Peyer's patch (tissue), 4 donors: ENCODE results near the gene MTUS2. TPM values are rescaled to one million over a fixed set of nuclear protein-coding genes. Genes with fewer than 3 reads are reported as not detected.

ENCODE experiments used
- DNase-seq, 3 donors: peaks; one replicate each; pipeline ENCODE4 v3.0.0-alpha.2; 2017 to 2019
- H3K27ac ChIP-seq, 4 donors: fragments of 200-600 bp; sonication (generic); one replicate each; pipeline ENCODE4 v1.5.1; 2016 to 2019
- H3K27me3 ChIP-seq, 2 donors: fragments of 200-600 bp; sonication (generic); one replicate each; pipeline ENCODE4 v1.5.1; 2019
- H3K36me3 ChIP-seq, 3 donors: fragments of 200-600 bp; sonication (generic); one replicate each; pipeline ENCODE4 v1.5.1; 2016 to 2019
- H3K4me1 ChIP-seq, 4 donors: fragments of 200-600 bp; sonication (generic); one replicate each; pipeline ENCODE4 v1.5.1; 2016 to 2019
- H3K4me3 ChIP-seq, 4 donors: fragments of 200-600 bp; sonication (generic); 1 replicate in 3 of 4; 2 replicates in 1 of 4; pipeline ENCODE4 v1.5.1; 2016 to 2019; ENCODE audit warnings: mild to moderate bottlenecking in 1 of 4
- H3K9me3 ChIP-seq, 4 donors: fragments of 200-600 bp; sonication (generic); one replicate each; pipeline ENCODE4 v1.5.1; 2016 to 2019; ENCODE audit warnings: mild to moderate bottlenecking in 1 of 4
- CTCF ChIP-seq, 6 experiments: fragments of 450-650 bp in 4 of 6; fragments of 200-600 bp in 2 of 6; sonication (generic) in 1 of 6; IDR thresholded peaks; one replicate each; pipeline ENCODE4 v1.5.1; 2017 to 2019; ENCODE audit warnings: antibody characterized with exemption in 6 of 6, mild to moderate bottlenecking in 3 of 6, moderate library complexity in 1 of 6
- POLR2A ChIP-seq, 2 donors: fragments of 450-650 bp; IDR thresholded peaks; one replicate each; pipeline ENCODE4 v1.5.1; 2017; ENCODE audit warnings: antibody characterized with exemption in 2 of 2, mild to moderate bottlenecking in 2 of 2, moderate library complexity in 2 of 2
- total RNA-seq, 4 donors: library from RNA; depleted of rRNA; stranded (reverse); fragments of >200 nt; gene quantifications; one replicate each; pipeline ENCODE4 v1.1.0, GENCODE V29; 2016

MTUS2 gene
- total RNA-seq, 4 donors from 2014 or later: 0.13 to 0.28 (median 0.18) TPM; not detected in 1

GRCh38 chr13:29255567-29255966 lies 435.4 kb downstream of the MTUS2 start:
- Histone ChIP-seq H3K9me3 (no peaks in the 10 kb centered on the region), H3K4me1 (no peaks in the 10 kb centered on the region), H3K4me3 (no peak overlapping the region), H3K36me3 (no peaks in the 10 kb centered on the region), H3K27me3 (no peaks in the 10 kb centered on the region), H3K27ac (no peak overlapping the region)
- TF ChIP-seq CTCF (IDR thresholded peaks at IDR 0.05) (no peak), POLR2A (IDR thresholded peaks at IDR 0.05) (no peak)
- no peak for DNase-seq

GRCh38 chr13:29260684-29261083 lies 440.5 kb downstream of the MTUS2 start:
- no peaks in the 10 kb centered on the region for H3K4me1 ChIP-seq
- no peak for DNase-seq

GRCh38 chr13:29266261-29266660 lies 446.1 kb downstream of the MTUS2 start:
- Histone ChIP-seq H3K27ac (no peak overlapping the region), H3K36me3 (no peaks in the 10 kb centered on the region), H3K4me3 (no peak overlapping the region), H3K9me3 (no peaks in the 10 kb centered on the region), H3K4me1 (no peaks in the 10 kb centered on the region), H3K27me3 (no peaks in the 10 kb centered on the region)
- no peak for DNase-seq
- no peak for TF ChIP-seq CTCF (IDR thresholded peaks at IDR 0.05)
- no peak for TF ChIP-seq POLR2A (IDR thresholded peaks at IDR 0.05)

More at GRCh38 chr13:29260684-29261083, 440.5 kb downstream of the MTUS2 start:
- Histone ChIP-seq H3K4me3 (no peak overlapping the region), H3K9me3 (no peaks in the 10 kb centered on the region), H3K27ac (no peak overlapping the region), H3K36me3 (no peaks in the 10 kb centered on the region), H3K27me3 (no peaks in the 10 kb centered on the region)
- TF ChIP-seq POLR2A (IDR thresholded peaks at IDR 0.05) (no peak), CTCF (IDR thresholded peaks at IDR 0.05) (no peak)

DNA sequence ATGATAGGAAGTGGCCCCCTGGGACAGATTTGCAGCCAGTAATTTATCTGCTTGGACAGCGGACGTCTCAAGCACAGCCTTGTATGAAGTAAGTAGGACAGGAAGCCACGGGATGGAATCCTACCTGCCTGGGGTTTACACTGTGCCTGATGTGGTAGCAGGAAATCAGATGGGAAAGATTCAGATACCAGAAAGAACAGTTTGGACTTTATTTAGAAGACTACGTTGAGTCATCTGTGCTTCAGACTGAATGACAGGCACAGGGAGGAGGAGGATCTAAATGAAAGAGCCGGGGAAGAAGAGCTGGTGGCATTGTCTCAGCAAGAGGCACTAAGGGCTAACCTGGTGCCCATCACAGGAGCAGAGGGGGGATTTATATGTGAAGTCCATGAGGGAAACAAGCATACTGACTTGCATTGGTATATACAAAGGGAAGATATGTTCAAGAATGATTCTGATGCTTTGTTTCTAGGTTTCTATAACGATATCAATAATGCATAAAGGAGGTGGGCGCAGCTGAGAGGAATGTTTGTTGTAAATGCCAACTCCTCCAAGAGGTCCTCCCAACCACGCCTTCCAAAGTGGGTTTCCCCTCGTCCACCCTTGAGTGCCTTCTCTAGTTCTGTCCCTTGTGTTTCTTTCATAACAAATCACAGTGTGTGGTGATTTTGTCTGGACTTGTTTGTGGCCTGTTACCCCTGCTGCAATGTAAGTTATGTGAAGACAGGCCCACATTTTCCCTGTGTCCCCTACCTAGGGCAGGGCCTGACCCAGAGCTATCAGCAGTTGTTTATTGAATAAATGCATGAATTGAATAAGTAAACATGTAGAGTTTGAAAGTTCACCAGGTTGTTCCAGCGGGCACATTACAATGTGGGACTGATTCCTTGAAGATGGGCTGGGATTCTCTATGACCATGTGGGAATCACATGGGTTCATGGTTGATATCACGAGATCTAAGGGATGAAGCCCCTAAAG lies 446.9 kb downstream of the MTUS2 start:
- H3K9me3 ChIP-seq: no peaks in the 10 kb centered on the region
- H3K27me3 ChIP-seq: no peaks in the 10 kb centered on the region
- H3K36me3 ChIP-seq: no peaks in the 10 kb centered on the region
- no peaks in the 10 kb centered on the region for H3K4me1 ChIP-seq
- TF ChIP-seq POLR2A (IDR thresholded peaks at IDR 0.05): no peak
- DNase-seq: no peak
- H3K4me3 ChIP-seq: no peak overlapping the region
- no peak overlapping the region for H3K27ac ChIP-seq

DNA sequence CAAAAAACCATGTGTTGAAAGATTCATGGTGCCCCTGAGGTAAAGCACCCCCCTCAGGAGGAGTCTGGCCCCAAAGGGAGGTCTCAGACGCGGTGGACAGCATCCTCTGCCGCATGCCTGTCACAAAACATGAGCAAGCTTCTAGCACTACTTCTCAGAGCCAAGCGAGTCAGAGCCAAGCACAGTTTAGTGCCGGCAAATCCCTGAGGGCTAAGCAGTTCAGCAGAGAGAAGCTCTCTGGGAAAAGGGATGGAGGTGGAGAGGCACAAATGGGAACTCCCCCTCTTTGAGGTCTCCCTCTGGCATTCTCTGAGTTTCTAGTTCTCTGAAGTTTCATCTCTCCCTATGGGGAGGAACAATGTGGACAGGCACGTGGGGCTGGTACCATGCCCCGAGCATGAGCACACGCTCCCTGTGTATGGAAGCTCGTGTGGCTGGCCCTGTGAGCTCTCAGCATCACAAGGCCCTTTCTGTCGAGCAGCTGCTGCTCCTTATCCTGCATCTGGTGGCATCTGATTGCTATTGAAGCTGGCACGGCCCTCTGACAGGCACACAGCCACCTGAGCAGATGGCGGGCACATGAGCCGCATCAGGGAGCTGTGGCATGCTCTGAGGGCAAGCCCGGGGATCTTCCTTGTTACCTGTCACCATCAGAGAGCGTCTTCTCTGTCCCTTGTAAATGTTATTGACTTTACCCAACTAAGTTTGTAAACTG lies 450.3 kb downstream of the MTUS2 start:
- TF ChIP-seq CTCF (IDR thresholded peaks at IDR 0.05): no peak
- no peak for TF ChIP-seq POLR2A (IDR thresholded peaks at IDR 0.05)
- Histone ChIP-seq H3K27me3 (no peaks in the 10 kb centered on the region), H3K36me3 (no peaks in the 10 kb centered on the region), H3K4me1 (no peaks in the 10 kb centered on the region), H3K27ac (no peak overlapping the region), H3K4me3 (no peak overlapping the region), H3K9me3 (no peaks in the 10 kb centered on the region)
- no peak for DNase-seq

DNA sequence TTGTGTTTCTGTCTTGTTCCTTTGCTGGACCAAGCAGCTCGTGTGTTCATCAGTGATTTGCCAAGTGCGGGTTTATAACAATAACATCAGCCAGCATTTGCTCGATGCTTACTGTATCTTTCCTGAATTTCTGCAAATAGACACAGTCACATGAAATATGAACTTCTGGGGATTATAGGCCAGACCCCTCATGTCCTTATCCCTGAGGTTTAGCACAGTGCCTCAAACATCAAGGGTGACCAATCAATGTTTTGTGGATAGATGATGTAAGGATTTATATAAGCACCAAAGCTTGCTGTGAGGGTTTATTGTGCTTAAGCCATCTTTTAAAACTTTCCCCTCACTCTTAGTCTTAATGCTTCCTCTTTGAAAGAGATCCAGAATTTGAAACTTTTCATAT lies 451.5 kb downstream of the MTUS2 start:
- H3K36me3 ChIP-seq: no peaks in the 10 kb centered on the region
- no peak overlapping the region for H3K27ac ChIP-seq
- no peaks in the 10 kb centered on the region for H3K9me3 ChIP-seq
- no peak for TF ChIP-seq CTCF (IDR thresholded peaks at IDR 0.05)
- TF ChIP-seq POLR2A (IDR thresholded peaks at IDR 0.05): no peak
- H3K27me3 ChIP-seq: no peaks in the 10 kb centered on the region
- no peak overlapping the region for H3K4me3 ChIP-seq
- no peaks in the 10 kb centered on the region for H3K4me1 ChIP-seq
- DNase-seq: no peak
